ENCODE results near the gene TTLL7. TPM values are rescaled to one million over a fixed set of nuclear protein-coding genes. Genes with fewer than 3 reads are reported as not detected.

TTLL7 gene
- total and polyA plus RNA-seq, 2 donors (not counting 1 experiment from before 2014, with no cell fraction given), result 0.01 TPM; not detected in 1

DNA sequence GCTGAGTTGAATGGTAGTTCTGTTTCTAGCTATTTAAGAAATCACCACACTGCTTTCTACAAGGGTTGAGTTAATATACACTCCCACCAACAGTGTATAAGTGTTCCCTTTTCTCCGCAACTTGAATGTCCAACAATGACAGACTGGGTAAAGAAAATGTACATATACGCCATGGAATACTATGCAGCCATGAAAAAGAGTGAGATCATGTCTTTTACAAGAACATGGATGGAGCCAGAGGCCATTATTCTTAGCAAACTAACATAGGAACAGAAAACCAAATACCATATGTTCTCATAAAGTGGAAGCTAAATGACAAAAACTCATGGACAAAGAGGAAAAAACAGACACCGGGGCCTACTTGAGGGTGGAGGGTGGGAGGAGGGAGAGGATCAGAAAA lies 14.8 kb upstream of the TTLL7 start:
- no peak overlapping the region for H3K4me3 Mint-ChIP-seq
- H3K4me3 ChIP-seq (ENCODE audit: control extremely low read depth in 1 of 5, extremely low read depth in 1 of 5, insufficient read depth in 1 of 5, low read depth in 2 of 5, low read length in 4 of 5), result no peak overlapping the region
- POLR2A ChIA-PET, result no interaction called here
- no peak overlapping the region for H3K27ac Mint-ChIP-seq
- H3K27ac ChIP-seq (ENCODE audit: low read length in 2 of 2), result no peak overlapping the region
- H3K27me3 ChIP-seq (replicated peaks in 1 of 4; ENCODE audit: control extremely low read depth in 1 of 4, control insufficient read depth in 3 of 4, insufficient read depth in 4 of 4, low read length in 3 of 4), result peaks cover 0 to 11% (median 1%) of the 10 kb centered on the region in 4 experiments
- H3K36me3 ChIP-seq (replicated peaks in 1 of 2; ENCODE audit: control extremely low read depth in 1 of 2, control insufficient read depth in 1 of 2, extremely low read depth in 1 of 2, insufficient read depth in 2 of 2, low read length in 1 of 2), result no peaks in the 10 kb centered on the region
- intact Hi-C loops (cut with micrococcal nuclease), result no loop called here
- H4K20me1 ChIP-seq (ENCODE audit: control insufficient read depth, insufficient read depth, low read length, poor library complexity, severe bottlenecking), result no peaks in the 10 kb centered on the region
- no peaks in the 10 kb centered on the region for H3K79me2 ChIP-seq (ENCODE audit: control insufficient read depth, insufficient read depth, low read length)
- CTCF ChIA-PET, result no interaction called here
- no peaks in the 10 kb centered on the region for H3K9me3 ChIP-seq (ENCODE audit: control extremely low read depth in 1 of 3, control insufficient read depth in 2 of 3, insufficient read depth in 1 of 3, low read length in 2 of 3)
- no peaks in the 10 kb centered on the region for H3K4me1 ChIP-seq (ENCODE audit: control insufficient read depth in 2 of 2, insufficient read depth in 2 of 2, low read length in 2 of 2)
- H2AFZ ChIP-seq (ENCODE audit: insufficient read depth, low read depth, low read length, poor library complexity, severe bottlenecking), result no peak overlapping the region
- H3K4me2 ChIP-seq (replicated peaks; ENCODE audit: low read depth, low read length, poor library complexity, severe bottlenecking), result no peak overlapping the region
- no peak for DNase-seq
- H3K27me3 Mint-ChIP-seq, result peaks cover 29% of the 10 kb centered on the region
- no peak for TF ChIP-seq EZH2 (IDR thresholded peaks at IDR 0.05; ENCODE audit: borderline replicate concordance, insufficient read depth, low read depth, low read length, poor library complexity, severe bottlenecking)
- TF ChIP-seq, protein P1, sequence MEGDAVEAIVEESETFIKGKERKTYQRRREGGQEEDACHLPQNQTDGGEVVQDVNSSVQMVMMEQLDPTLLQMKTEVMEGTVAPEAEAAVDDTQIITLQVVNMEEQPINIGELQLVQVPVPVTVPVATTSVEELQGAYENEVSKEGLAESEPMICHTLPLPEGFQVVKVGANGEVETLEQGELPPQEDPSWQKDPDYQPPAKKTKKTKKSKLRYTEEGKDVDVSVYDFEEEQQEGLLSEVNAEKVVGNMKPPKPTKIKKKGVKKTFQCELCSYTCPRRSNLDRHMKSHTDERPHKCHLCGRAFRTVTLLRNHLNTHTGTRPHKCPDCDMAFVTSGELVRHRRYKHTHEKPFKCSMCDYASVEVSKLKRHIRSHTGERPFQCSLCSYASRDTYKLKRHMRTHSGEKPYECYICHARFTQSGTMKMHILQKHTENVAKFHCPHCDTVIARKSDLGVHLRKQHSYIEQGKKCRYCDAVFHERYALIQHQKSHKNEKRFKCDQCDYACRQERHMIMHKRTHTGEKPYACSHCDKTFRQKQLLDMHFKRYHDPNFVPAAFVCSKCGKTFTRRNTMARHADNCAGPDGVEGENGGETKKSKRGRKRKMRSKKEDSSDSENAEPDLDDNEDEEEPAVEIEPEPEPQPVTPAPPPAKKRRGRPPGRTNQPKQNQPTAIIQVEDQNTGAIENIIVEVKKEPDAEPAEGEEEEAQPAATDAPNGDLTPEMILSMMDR (IDR thresholded peaks at IDR 0.05), result no peak
- peaks cover 3% of the 10 kb centered on the region for H3K9me3 Mint-ChIP-seq (ENCODE audit: insufficient read depth)
- ATAC-seq (ENCODE audit: low read depth), result no peak
- whole genome bisulfite sequencing (ENCODE audit: insufficient coverage), result no CpG with 5 or more reads among the region's 3 CpGs
- H3K9ac ChIP-seq (ENCODE audit: low read length), result no peak overlapping the region
- H3K4me1 Mint-ChIP-seq, result no peaks in the 10 kb centered on the region

- DNase-seq, result no peak
- H3K9ac ChIP-seq (ENCODE audit: low read length), result no peak overlapping the region
- H3K4me2 ChIP-seq (replicated peaks; ENCODE audit: low read depth, low read length, poor library complexity, severe bottlenecking), result no peak overlapping the region
- H3K4me3 Mint-ChIP-seq, result no peak overlapping the region
- H2AFZ ChIP-seq (ENCODE audit: insufficient read depth, low read depth, low read length, poor library complexity, severe bottlenecking), result no peak overlapping the region
- no peak overlapping the region for H3K27ac ChIP-seq (ENCODE audit: low read length in 2 of 2)
- no peak for ATAC-seq (ENCODE audit: low read depth)
- H4K20me1 ChIP-seq (ENCODE audit: control insufficient read depth, insufficient read depth, low read length, poor library complexity, severe bottlenecking), result no peaks in the 10 kb centered on the region
- H3K9me3 Mint-ChIP-seq (ENCODE audit: insufficient read depth), result peaks cover 3% of the 10 kb centered on the region
- no peaks in the 10 kb centered on the region for H3K36me3 ChIP-seq (replicated peaks in 1 of 2; ENCODE audit: control extremely low read depth in 1 of 2, control insufficient read depth in 1 of 2, extremely low read depth in 1 of 2, insufficient read depth in 2 of 2, low read length in 1 of 2)
- POLR2A ChIA-PET, result no interaction called here
- WGBS (ENCODE audit: insufficient coverage), result 100% methylated on average over 1 of the region's 3 CpGs
- H3K27ac Mint-ChIP-seq, result no peak overlapping the region
- H3K27me3 ChIP-seq (replicated peaks in 1 of 4; ENCODE audit: control extremely low read depth in 1 of 4, control insufficient read depth in 3 of 4, insufficient read depth in 4 of 4, low read length in 3 of 4), result peaks cover 0 to 11% (median 2%) of the 10 kb centered on the region in 4 experiments
- H3K4me3 ChIP-seq (ENCODE audit: control extremely low read depth in 1 of 5, extremely low read depth in 1 of 5, insufficient read depth in 1 of 5, low read depth in 2 of 5, low read length in 4 of 5), result no peak overlapping the region
- TF ChIP-seq, protein P1 (IDR thresholded peaks at IDR 0.05), result no peak
- TF ChIP-seq EZH2 (IDR thresholded peaks at IDR 0.05; ENCODE audit: borderline replicate concordance, insufficient read depth, low read depth, low read length, poor library complexity, severe bottlenecking), result no peak
- peaks cover 32% of the 10 kb centered on the region for H3K27me3 Mint-ChIP-seq
- no peaks in the 10 kb centered on the region for H3K4me1 ChIP-seq (ENCODE audit: control insufficient read depth in 2 of 2, insufficient read depth in 2 of 2, low read length in 2 of 2)
- H3K79me2 ChIP-seq (ENCODE audit: control insufficient read depth, insufficient read depth, low read length), result no peaks in the 10 kb centered on the region
- H3K9me3 ChIP-seq (ENCODE audit: control extremely low read depth in 1 of 3, control insufficient read depth in 2 of 3, insufficient read depth in 1 of 3, low read length in 2 of 3), result no peaks in the 10 kb centered on the region
- CTCF ChIA-PET, result no interaction called here
- intact Hi-C loops (cut with micrococcal nuclease), result no loop called here
- H3K4me1 Mint-ChIP-seq, result no peaks in the 10 kb centered on the region
Measured at GRCh38 chr1:84012018-84012417, 13.1 kb upstream of the TTLL7 start.

Measured in B cell (primary cell).